G401 (cell line): ENCODE data around the gene SPRED2. TPM values are rescaled to one million over a fixed set of nuclear protein-coding genes. Genes with fewer than 3 reads are reported as not detected.

ENCODE experiments used
- DNase-seq: peaks from one replicate; pipeline ENCODE4 v3.0.0-alpha.2; 2015; ENCODE audit warnings: low spot score
- in situ Hi-C: cut with HindIII; loops from 2 replicates; pipeline ENCODE4 v1.10.0; 2016; ENCODE audit warnings: low sequenced_read_pairs, mixed read lengths
- total RNA-seq: library from RNA; depleted of rRNA; stranded (reverse); fragments of >200 nt; shearing (Covaris generic); gene quantifications from 2 replicates; pipeline ENCODE4 v1.2.3, GENCODE V29; 2014

The SPRED2 gene
- total RNA-seq, 1 experiment from 2014 or later = 7.5 TPM

DNA sequence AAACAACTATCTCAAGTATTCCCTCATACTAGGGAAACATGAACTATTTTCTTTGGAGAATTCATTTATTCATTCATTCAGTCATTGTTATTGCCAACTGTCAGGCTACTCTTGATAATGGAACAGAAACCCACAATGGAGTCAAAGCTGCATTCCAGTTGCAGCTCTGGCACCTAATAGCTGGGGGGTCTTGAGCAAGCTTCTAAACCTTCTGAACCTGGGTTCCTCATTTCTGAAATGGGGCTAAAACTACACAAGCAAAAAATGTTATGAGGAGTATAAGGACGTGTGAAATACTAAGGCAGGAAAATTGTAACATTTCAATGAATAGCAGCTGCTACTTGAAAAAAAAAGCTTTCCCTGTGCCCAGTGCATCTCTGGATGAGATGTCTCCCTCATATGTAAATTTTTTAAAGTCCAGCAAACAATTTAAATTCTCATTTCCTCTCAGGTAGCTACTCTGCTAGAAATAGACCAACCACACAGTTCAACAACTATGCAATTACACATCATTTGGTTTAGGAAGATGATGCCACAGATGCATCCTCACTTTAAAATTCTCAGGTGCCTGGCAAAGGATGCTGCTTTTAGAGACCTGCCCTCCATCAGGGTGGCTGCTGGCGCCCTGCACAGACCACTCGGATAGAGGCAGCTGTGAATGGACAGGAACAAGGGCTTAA lies 38.5 kb downstream of the SPRED2 start:
- in situ Hi-C loops = loop anchor here (5.0 kb wide), 1 partner anchor 67 kb away; no protein-coding TSS in a partner anchor
- DNase-seq = no peak

DNA sequence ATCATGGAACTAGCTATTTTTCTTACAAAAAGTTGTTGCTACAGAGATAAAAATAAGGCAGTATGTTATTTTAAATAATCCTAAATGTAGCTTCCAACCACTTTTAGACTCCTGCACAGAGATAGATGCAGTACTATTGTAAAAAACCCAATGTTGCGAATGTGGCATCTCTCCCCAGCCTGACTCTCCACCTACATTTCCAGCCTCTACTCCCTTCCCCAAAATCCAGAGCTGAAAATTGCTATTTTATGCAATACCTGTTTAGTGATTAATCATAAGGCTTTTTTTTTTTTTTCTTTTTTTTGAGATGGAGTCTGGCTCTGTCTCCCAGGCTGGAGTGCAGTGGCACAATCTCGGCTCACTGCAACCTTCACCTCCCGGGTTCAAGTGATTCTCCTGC lies 39.4 kb downstream of the SPRED2 start:
- DNase-seq = no peak
- in situ Hi-C loops = loop anchor here (5.0 kb wide), 1 partner anchor 66 kb away; no protein-coding TSS in a partner anchor

DNA sequence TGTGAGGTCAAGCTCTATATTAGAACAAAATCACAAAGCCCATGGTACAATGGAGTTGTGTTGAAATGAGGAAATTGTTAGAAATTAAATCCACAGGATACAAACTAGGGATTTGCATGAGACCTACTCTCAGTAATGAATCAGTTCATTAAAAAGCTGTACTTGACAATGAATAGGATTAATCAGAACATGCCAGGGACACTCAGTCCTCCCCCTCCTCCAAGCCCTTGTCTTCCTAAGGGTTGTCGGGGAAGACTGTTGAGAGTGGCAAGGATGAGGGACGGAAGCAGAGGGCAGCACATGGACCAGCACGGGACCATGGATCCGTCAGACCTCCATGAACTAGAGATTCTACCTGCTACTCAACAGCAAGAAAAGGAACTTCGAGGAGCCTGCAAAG lies 39.8 kb downstream of the SPRED2 start:
- DNase-seq = no peak
- in situ Hi-C loops = loop anchor here (5.0 kb wide), 1 partner anchor 65 kb away; no protein-coding TSS in a partner anchor

DNA sequence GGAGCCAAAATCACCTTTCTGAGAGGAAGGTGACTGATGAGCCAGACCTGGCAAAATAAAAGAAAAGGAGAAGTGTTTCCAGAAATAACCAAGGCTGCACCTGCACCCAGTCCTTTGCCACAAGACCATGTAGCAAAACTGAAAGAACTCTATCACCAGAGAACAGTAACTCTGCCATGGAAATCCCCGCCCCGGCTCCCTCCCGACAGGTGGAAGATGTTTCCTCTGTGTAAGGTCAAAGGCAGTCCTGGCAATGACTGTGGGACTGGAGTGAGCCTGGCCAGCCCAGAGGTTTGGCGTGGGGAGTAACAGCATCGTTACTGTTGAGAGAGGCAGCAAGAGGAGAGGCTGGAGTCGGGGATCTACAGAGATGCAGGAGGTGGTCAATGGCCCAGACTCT lies 42.3 kb downstream of the SPRED2 start:
- no peak for DNase-seq
- in situ Hi-C loops = loop anchor here (5.0 kb wide), 1 partner anchor 63 kb away; no protein-coding TSS in a partner anchor

DNA sequence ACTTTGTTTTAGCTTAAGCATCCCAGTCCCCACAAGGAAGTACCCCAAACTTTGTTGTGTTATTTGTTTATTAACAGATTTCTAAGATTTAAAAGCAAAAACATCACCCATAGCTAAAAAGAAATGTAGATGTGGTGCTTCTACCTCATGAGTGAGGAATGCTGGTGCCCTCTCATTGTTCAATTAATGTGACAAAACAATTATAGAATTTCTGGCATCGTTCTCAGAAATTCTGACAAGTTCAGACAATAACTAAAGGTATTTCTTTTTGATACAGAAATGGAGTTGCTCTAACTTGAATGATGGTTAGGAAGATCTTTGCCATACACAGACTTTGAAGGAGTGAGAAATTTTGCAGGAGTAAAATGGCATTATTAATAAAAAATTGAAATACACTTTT lies 42.9 kb downstream of the SPRED2 start:
- in situ Hi-C loops = no loop called here

DNA sequence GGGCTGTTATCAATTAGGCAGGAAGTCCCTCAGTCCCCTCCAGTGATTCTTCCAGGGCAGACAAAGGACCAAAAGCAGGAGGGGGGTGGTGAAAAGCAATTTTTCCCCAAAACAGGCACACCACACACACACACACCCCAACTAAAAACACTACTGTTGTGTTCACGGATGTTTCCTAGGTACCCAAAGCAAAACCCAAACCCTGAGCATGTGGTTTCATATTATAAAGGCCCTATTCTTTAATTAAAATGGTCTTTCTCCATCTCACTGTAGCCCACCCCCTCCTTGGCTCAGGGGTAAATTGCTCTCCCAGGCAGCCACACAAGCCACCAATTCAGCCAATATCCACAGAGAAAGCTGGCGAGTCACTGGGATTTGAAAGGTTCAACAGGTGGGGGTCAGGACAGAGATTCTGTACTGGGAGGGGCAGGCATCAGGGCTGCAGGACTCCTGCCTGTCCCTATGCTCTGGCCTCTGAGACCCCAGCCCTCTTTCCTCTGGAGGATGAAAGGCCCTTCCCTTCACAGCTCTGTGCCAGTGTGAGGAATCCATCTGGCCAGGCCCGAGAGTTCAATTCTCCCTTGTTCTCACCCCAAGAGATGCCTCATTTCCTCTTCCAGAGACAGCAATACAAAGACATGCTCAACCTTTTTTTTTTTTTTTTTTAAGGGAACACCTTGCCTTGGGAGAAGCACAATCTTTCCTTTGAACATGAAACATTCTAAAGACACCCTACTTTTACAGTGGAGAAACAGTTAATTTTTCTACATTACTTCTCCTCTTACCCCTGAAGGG lies 43.6 kb downstream of the SPRED2 start:
- in situ Hi-C loops = no loop called here

More for the DNA sequence above, 42.9 kb downstream of the SPRED2 start:
- no peak for DNase-seq

DNA sequence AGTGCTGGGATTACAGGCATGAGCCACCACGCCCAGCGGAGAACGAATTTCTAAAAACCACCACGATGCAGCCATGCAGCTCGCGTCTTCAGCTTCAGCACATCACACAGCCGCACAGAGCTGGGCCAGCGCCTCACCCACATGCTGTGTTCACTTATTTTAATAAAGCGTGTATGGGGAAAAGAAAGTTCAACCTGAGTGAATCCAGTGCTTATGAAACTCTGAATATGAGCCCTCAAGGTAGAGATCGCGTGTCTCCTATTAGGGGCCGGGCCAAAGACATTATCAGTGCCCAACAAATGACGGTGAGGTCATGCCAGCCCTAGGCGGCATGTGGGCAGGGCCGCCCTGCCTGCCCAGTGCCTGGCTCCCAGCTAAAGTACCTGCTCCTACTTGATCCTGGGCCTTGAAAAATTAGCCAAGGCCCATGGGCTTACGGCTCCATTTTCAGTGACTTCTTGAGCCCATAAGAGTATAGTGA lies 44.3 kb downstream of the SPRED2 start:
- in situ Hi-C loops = no loop called here
- no peak for DNase-seq

More for the DNA sequence above, 43.6 kb downstream of the SPRED2 start:
- DNase-seq = no peak

DNA sequence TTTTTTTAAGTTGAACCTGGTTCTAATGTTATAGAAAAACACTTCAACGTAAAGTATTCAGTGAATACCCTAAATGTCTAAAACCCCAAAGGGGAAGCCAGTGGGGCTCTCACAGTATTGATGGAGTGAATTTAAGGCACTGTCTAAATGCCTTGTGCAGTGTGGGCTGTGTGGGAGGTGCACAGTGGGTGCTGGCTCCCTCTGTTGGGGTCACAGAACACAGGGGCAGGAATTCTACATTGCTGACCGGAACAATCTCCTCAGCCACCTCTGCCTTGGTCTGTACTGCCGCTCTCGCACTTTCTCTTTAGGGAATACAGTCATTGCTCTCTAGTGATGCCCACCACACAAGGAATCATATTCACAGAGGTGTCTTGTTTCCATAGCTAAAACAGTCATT lies 45.4 kb downstream of the SPRED2 start:
- in situ Hi-C loops = no loop called here
- DNase-seq = no peak

DNA sequence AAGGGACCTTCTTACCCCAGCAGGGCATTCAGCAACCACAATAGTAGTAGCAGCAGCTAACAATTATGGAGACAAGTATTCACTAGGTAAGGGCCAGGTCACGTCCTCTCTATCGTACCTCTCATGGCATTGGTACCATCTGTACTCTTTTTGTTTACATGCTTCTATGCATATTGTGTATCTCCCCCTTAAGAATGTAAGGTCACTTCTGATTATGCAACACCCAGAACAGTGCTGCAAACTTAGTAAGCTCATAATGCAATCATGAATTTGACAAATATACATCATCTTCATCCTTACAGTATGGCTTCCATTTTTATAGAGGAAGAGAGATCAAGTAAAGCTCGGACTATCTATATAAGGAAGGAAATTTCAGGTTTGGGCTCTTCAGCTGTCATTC lies 46.1 kb downstream of the SPRED2 start:
- in situ Hi-C loops = no loop called here
- DNase-seq = no peak

DNA sequence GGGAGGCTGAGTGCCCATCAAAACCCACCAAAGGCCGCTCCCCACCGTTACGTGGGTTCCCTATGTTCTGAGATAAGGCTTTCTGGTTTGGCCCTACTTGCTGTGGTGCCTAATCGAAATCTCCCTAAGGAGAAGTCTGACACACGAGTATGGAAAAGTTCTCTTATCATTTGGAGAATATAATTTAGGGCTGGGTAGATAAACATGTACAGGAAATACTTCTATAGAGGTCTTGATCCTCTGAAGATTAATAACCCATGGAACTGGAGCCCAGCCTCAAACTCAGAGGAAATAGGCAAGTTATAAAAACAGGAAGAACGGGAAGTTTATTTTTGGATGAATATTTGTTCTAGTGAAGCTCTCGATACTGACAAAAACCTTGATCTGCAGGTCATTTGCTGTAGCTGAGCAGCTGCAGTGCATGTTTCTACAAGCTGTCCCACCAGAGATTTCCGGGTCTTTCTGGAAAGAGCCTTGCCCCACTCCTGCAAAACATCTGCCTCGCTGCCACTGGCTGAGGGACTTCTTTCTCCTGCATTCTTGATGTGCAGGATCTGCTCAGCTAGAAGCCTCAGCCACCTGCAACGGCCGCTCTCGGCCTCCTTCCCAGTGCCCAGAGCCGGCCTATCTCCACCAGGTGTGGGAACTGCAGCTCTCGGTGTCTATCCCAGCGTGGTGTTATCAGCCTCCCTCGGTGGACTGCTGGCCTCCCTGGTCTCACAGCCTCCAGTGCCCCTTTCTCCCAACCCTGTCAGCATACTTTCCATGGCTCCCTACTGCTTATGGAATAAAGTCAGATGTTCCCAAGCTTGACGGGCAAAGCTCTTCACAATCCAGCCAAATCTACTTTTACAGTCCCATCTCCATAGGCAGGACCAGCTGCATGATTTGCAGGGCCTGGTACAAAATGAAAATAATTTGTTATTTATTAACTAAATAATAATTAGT lies 48.6 kb downstream of the SPRED2 start:
- peak; percentile 48 for DNase-seq
- in situ Hi-C loops = no loop called here

DNA sequence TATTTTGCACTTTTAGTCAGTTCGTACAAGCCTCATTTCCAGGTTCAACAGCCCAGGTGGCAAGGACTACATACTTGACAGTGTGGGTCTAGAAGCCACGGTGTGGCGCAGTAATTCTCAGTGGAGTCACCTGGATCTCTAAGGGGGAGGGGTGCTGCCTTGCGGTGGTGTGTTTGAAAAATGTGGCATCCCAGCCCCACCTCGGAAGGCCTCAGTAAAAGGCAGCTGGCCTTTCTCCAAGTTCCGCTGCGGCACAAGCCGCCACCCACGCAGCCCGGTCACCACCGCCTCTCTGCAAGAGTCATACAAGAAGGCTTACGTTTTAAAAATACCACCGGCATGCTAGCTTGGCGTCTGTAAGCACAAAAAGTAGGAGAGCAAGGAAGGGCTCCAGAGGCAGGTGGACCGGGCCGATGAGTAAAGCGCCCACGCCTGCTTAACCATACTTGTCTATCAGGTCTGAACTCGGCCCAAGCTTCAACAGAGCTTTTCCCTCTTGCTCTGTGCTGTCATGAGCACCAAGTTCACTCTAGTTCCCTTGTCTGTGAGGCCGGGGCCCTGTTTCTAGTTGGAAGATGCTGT lies 49.5 kb downstream of the SPRED2 start:
- peak; percentile 80 for DNase-seq

DNA sequence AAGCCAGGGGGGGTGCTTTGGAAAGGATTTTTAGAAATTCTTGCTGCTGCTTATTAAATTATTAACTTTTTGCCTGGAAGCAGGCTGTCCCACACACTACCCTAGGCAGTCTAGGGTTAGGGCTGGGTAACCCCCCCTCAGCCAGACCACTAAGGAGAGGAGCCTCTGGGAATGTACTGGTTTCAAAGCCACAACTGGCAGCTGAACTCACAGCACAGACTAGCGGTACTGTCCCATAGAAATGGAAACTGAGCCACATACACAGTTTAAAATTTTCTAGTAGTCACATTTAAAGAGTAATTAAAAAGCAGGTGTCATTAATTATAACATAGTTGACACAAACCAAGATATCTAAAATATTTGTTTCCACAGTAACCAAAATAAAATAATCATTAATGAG lies 50.1 kb downstream of the SPRED2 start:
- no peak for DNase-seq
- in situ Hi-C loops = no loop called here

More for the DNA sequence above, 49.5 kb downstream of the SPRED2 start:
- in situ Hi-C loops = no loop called here

DNA sequence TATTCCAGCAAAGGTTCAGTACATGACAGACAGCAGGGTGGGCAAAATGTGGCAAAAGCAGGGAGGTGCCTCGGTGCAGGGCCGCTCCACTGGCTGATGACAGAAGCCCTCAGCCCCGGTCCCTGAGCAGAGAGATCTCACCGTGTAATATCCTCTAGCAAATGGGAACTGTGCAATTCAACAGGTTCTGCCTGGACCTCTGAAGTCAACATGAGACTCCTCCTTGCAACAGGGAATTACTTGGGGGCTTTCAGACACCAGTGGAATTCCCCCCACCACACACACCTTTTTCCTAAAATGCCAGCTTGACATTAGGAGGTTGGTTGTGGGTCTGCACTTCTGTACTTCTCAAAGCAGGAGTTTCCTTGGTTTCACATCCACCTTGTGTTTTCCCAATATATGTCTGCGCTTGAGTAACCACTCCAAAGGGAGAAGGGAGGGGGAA lies 50.8 kb downstream of the SPRED2 start:
- in situ Hi-C loops = no loop called here

DNA sequence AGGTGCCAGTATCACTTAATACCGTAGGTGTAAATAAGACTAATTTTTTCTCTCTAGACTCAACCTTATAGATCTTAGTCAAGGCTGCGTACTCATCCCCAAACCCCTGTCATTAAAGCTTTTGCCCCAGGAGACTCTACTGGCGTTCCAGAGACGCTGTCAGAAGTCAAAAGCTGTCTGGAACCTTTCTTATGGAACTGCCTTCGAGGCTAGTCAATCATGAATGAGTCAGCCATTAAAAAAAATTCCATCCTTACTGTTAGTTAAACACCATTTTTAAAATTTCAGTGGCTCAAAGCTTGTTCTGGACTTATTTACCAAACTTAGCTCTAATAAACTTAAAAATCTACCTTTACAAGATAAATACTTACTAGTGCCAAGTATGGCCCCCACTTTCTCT lies 52.1 kb downstream of the SPRED2 start:
- in situ Hi-C loops = no loop called here
- DNase-seq = no peak

More for the DNA sequence above, 50.8 kb downstream of the SPRED2 start:
- no peak for DNase-seq

DNA sequence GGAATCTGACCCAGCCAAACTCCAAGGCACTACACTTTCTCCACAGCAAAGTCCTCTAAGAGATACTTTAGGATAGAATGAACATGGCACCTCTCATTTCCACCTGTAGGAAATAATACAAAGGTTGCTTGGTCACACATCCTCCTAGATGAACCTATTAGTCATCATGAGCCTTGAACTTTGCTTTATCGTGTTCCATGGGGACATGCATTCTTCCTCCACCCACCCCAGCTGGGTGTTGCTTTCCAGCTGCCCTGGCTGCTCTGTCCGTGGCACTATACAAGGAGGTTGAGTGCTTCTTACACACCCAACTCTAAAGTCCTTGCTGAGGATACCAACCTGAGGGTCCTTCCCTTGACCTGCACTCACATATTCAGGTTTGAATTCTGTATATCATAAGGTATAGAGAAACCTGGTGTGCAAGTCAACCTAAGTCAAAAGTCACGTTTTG lies 52.7 kb downstream of the SPRED2 start:
- in situ Hi-C loops = no loop called here
- DNase-seq = no peak

DNA sequence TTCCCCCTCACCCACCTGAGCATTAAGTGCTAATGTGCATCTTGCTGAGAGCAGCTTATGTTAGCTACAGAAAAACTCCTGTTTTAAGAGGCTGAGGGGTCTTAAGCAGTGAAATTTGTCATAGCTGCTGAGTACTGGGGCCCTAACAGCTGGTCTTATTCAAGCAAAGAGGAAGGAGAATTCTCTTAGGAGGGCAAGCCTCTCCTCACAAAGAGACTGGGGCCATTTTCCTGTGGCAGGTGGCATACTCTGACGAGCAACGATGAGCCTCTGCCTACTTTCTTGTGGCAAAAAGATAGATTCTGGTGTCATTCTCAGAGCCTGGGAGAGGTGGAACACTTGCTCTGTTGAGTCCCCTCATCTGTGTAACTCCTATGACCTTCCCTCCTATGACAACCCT lies 53.2 kb downstream of the SPRED2 start:
- no peak for DNase-seq
- in situ Hi-C loops = no loop called here

DNA sequence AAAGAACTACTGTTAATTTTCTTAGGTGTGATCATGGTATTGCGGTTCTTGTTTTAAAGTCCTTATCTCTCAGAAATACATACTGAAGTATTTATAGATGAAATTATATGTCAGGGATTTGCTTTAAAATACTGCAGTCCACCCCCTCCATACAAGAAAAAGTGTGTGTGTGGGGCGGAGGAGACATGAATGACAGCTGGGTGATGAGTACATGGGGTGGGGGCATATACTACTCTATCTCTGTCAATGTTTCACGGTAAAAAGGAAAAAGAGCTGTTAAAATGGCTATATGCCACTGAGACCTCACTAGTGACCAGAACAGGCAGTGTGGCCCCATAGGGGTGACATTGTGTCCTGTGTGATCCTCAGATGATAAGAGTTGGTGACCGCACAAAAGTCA lies 54.1 kb downstream of the SPRED2 start:
- DNase-seq = no peak
- in situ Hi-C loops = no loop called here

DNA sequence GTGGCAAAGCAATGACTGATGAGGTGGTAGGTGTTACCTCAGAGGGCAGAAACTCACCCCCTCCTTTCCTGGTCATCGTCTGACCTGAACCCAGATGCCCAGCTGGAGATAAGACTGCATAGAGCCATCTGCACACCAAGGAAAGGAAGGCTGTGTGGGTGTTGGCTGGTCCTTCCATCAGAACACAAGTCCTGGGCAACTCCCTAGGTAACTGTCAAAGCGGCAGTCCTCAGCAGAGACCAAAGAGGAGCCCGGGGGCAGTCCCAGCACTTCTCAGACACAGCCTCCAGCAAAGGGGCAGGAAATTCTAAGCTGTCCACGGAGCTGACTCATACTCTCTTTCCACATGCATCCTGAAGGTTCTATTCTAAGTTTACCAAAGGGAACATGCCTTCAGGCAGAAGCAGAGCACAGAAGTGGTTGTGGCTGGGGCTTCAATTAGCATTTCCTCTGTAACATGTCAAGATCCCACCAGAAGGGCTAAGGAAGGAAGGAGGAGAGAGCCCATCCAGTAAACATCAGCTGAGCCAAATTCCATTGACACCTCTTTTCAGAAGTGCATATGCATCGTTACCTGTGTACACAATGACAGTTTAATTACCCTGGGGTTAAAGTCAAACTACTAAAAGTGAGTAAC lies 54.7 kb downstream of the SPRED2 start:
- no peak for DNase-seq
- in situ Hi-C loops = no loop called here
